Left renal pelvis (tissue), 4 donors: ENCODE data around the gene RALGPS1. TPM values are rescaled to one million over a fixed set of nuclear protein-coding genes. Genes with fewer than 3 reads are reported as not detected.
A peak's percentile ranks its signal among the peaks of the same experiment; 100 is the strongest.
"Not testable (repeated sequence)": the region's sequence is repeated elsewhere in the genome, so short reads cannot be mapped to it uniquely, and the experiment has no call there.

ENCODE experiments used
- DNase-seq, 4 donors: peaks; one replicate each; pipeline ENCODE4 v3.0.0-alpha.2; 2013; ENCODE audit warnings: low read depth in 4 of 4, low spot score in 3 of 4
- polyA plus RNA-seq, 4 donors: library from polyadenylated mRNA; unstranded; fragments of 120-200 nt; gene quantifications; one replicate each; pipeline ENCODE4 v1.2.1, GENCODE V29; 2013; ENCODE audit not compliant: insufficient read length in 4 of 4

Gene RALGPS1
- polyA plus RNA-seq, 4 donors = 9.2 to 27.6 (median 24.5) TPM

GRCh38 chr9:127144670-127145445 lies 230.3 kb downstream of the RALGPS1 start:
- no peak for DNase-seq

GRCh38 chr9:127146841-127147240 lies 232.3 kb downstream of the RALGPS1 start:
- DNase-seq = not testable (repeated sequence)

GRCh38 chr9:127147251-127147650 lies 232.7 kb downstream of the RALGPS1 start:
- DNase-seq = no peak

- DNase-seq = no peak
Measured at GRCh38 chr9:127148014-127148413, 233.4 kb downstream of the RALGPS1 start.

GRCh38 chr9:127149010-127149409 lies 234.4 kb downstream of the RALGPS1 start:
- no peak for DNase-seq

GRCh38 chr9:127149463-127150390 lies 235.1 kb downstream of the RALGPS1 start:
- no peak for DNase-seq

- DNase-seq = no peak
Measured at GRCh38 chr9:127153501-127153900, 238.9 kb downstream of the RALGPS1 start.

GRCh38 chr9:127154003-127154389 lies 239.4 kb downstream of the RALGPS1 start:
- no peak for DNase-seq

- DNase-seq = no peak
Measured at GRCh38 chr9:127154390-127155191, 240.0 kb downstream of the RALGPS1 start.

GRCh38 chr9:127155314-127155960 lies 240.9 kb downstream of the RALGPS1 start:
- no peak for DNase-seq

- no peak for DNase-seq
Measured at GRCh38 chr9:127158786-127159324, 244.3 kb downstream of the RALGPS1 start.

- DNase-seq = peak in 1 of 4 donors; percentile 19
Measured at GRCh38 chr9:127159325-127159801, 244.8 kb downstream of the RALGPS1 start.

GRCh38 chr9:127159949-127160610 lies 245.5 kb downstream of the RALGPS1 start:
- DNase-seq = no peak

- DNase-seq = no peak
Measured at GRCh38 chr9:127161081-127161624, 246.6 kb downstream of the RALGPS1 start.

- DNase-seq = no peak
Measured at GRCh38 chr9:127162046-127162863, 247.7 kb downstream of the RALGPS1 start.

GRCh38 chr9:127162864-127163365 lies 248.3 kb downstream of the RALGPS1 start:
- no peak for DNase-seq

GRCh38 chr9:127163409-127163808 lies 248.8 kb downstream of the RALGPS1 start:
- DNase-seq = no peak

- no peak for DNase-seq
Measured at GRCh38 chr9:127165116-127165515, 250.5 kb downstream of the RALGPS1 start.
